Endothelial cell of umbilical vein (primary cell): ENCODE measurements around the gene ANKRD39. TPM values are rescaled to one million over a fixed set of nuclear protein-coding genes. Genes with fewer than 3 reads are reported as not detected.

Source experiments
- BruUV-seq: library from RNA; stranded (reverse); fragments of 400-500 nt; replicated peaks from 2 replicates; lab custom pipeline; 2021; lab: Mats Ljungman, UMichigan
- CTCF ChIA-PET: fragments of 300-600, 350-600 bp; sonication (Branson Sonifier 250); formaldehyde crosslinking; loops from one replicate; lab custom pipeline; 2021; ENCODE audit warnings: antibody characterized with exemption, inconsistent platforms; lab: Charles Lee
- POLR2A ChIA-PET: fragments of 300-600, 350-600 bp; sonication (Branson Sonifier 250); formaldehyde crosslinking; loops from one replicate; lab custom pipeline; 2021; ENCODE audit warnings: antibody characterized with exemption, inconsistent platforms; lab: Charles Lee
- DNase-seq: peaks from one replicate; pipeline ENCODE4 v3.0.0-alpha.2; 2011; ENCODE audit warnings: low read depth, low spot score
- FAIRE-seq: peaks from 2 replicates; lab custom pipeline; 2011; peaks lifted over from hg19 to GRCh38; lab: Jason Lieb, UNC
- H2AFZ ChIP-seq: 2 replicates; pipeline ENCODE4 v1.6.0; 2012; ENCODE audit warnings: low read depth, low read length, control low read depth, inconsistent platforms
- H3K27ac ChIP-seq: 2 replicates; pipeline ENCODE4 v1.5.1; 2011; ENCODE audit warnings: low read depth, mild to moderate bottlenecking, control low read depth, low read length, moderate library complexity; ENCODE audit not compliant: insufficient read depth
- H3K27me3 ChIP-seq, 2 experiments: 2 replicates each; pipeline versions ENCODE4 v1.6.0 to v1.6.1; 2011; ENCODE audit warnings: low read length in 2 of 2, mixed read lengths in 1 of 2; ENCODE audit not compliant: control insufficient read depth in 2 of 2, insufficient read depth in 2 of 2
- H3K36me3 ChIP-seq, 2 experiments: 2 replicates in 1 of 2; 3 replicates in 1 of 2; pipeline ENCODE4 v1.5.1; 2011; ENCODE audit warnings: low read length in 2 of 2, mild to moderate bottlenecking in 1 of 2, moderate library complexity in 1 of 2; ENCODE audit not compliant: control insufficient read depth in 2 of 2, insufficient read depth in 2 of 2; ENCODE audit errors: extremely low read depth in 1 of 2
- H3K4me1 ChIP-seq: 3 replicates; pipeline ENCODE4 v1.5.1; 2011; ENCODE audit warnings: mild to moderate bottlenecking, low read length; ENCODE audit not compliant: control insufficient read depth, insufficient read depth; ENCODE audit errors: extremely low read depth
- H3K4me2 ChIP-seq: 2 replicates; pipeline ENCODE4 v1.6.1; 2011; ENCODE audit warnings: low read length, control low read depth, mixed read lengths; ENCODE audit not compliant: insufficient read depth
- H3K4me3 ChIP-seq, 3 experiments: fragments of 200-600 bp in 1 of 3; sonication (generic), shearing (Covaris generic) in 1 of 3; replicated peaks in 1 of 3; 2 replicates each; pipeline ENCODE4 v1.5.1; 2011 to 2016; ENCODE audit warnings: control low read depth in 3 of 3, low read length in 3 of 3, mild to moderate bottlenecking in 2 of 3, inconsistent platforms in 1 of 3, low read depth in 1 of 3, moderate library complexity in 1 of 3; ENCODE audit not compliant: insufficient read depth in 1 of 3
- H3K79me2 ChIP-seq: 2 replicates; pipeline ENCODE4 v1.6.0; 2012; ENCODE audit warnings: low read length, inconsistent platforms; ENCODE audit not compliant: control insufficient read depth, insufficient read depth
- H3K9ac ChIP-seq: replicated peaks from 2 replicates; pipeline ENCODE3; 2011; ENCODE audit warnings: low read length, control low read depth; ENCODE audit not compliant: insufficient read depth; ENCODE audit errors: extremely low read depth
- H3K9me1 ChIP-seq: replicated peaks from 3 replicates; pipeline ENCODE4 v1.6.0; 2011; ENCODE audit warnings: mild to moderate bottlenecking, low read length; ENCODE audit not compliant: control insufficient read depth, insufficient read depth; ENCODE audit errors: extremely low read depth
- H3K9me3 ChIP-seq: replicated peaks from 2 replicates; pipeline ENCODE4 v1.5.1; 2012; ENCODE audit warnings: low read length, inconsistent platforms; ENCODE audit not compliant: control insufficient read depth, insufficient read depth
- H4K20me1 ChIP-seq: replicated peaks from 2 replicates; pipeline ENCODE3; 2011; ENCODE audit warnings: mild to moderate bottlenecking, low read length; ENCODE audit not compliant: control insufficient read depth, insufficient read depth; ENCODE audit errors: extremely low read depth
- EZH2 ChIP-seq: IDR thresholded peaks from 2 replicates; pipeline ENCODE4 v1.6.1; 2012; ENCODE audit warnings: borderline replicate concordance, low read depth, mild to moderate bottlenecking, moderate library complexity, low read length, inconsistent platforms; ENCODE audit not compliant: severe bottlenecking
- FOS ChIP-seq: IDR thresholded peaks from 2 replicates; pipeline ENCODE4 v1.6.1; 2011; ENCODE audit warnings: mild to moderate bottlenecking, low read length, moderate library complexity, borderline replicate concordance; ENCODE audit not compliant: insufficient read depth
- GATA2 ChIP-seq: IDR thresholded peaks from 2 replicates; pipeline ENCODE4 v1.7.0; 2011; ENCODE audit warnings: low read depth, mild to moderate bottlenecking, moderate library complexity, mixed read lengths, low read length; ENCODE audit not compliant: insufficient read length, insufficient read depth
- JUN ChIP-seq: IDR thresholded peaks from 2 replicates; pipeline ENCODE4 v1.6.1; 2011; ENCODE audit warnings: borderline replicate concordance, low read depth; ENCODE audit not compliant: insufficient read length, insufficient read depth
- MYC ChIP-seq: IDR thresholded peaks from one replicate; pipeline ENCODE4 v1.6.1; 2011; ENCODE audit warnings: mild to moderate bottlenecking, low read depth, low read length
- POLR2A ChIP-seq: IDR thresholded peaks from 2 replicates; pipeline ENCODE4 v1.6.1; 2012; ENCODE audit warnings: low read depth, mild to moderate bottlenecking, control low read depth, low read length
- POLR2AphosphoS5 ChIP-seq: IDR thresholded peaks from 2 replicates; pipeline ENCODE4 v1.6.1; 2012; ENCODE audit warnings: low read depth, mild to moderate bottlenecking, control low read depth, low read length, moderate library complexity; ENCODE audit not compliant: insufficient read depth
- dilution Hi-C: fragments of 300-500 bp; cut with MboI; formaldehyde crosslinking; loops from one replicate; pipeline ENCODE4 v1.15.0; 2019; ENCODE audit warnings: low sequenced_read_pairs; ENCODE audit not compliant: extremely low pct_ligation_motif_present
- intact Hi-C: fragments of 100-400 bp; cut with micrococcal nuclease; formaldehyde crosslinking; loops from one replicate; pipeline ENCODE4 v1.10.0; 2022
- polyA plus RNA-seq, 4 experiments: library from polyadenylated mRNA; depleted of rRNA in 3 of 4; stranded (reverse) in 3 of 4; unstranded in 1 of 4; fragments of >200 nt; gene quantifications; 2 replicates each; pipeline versions ENCODE4 v1.2.1 to v1.2.3, GENCODE V29; 2011 to 2012; ENCODE audit warnings: missing spikeins in 1 of 4
- total RNA-seq: library from RNA; stranded (reverse); gene quantifications from 2 replicates; pipeline ENCODE4 v1.2.3, GENCODE V29; 2021
- TF ChIP-seq, protein P1 (sequence below), 2 donors: IDR thresholded peaks; 1 replicate in 1 of 2; 2 replicates in 1 of 2; pipeline ENCODE4 v1.5.1; 2011; ENCODE audit warnings: low read length in 2 of 2, mild to moderate bottlenecking in 2 of 2, moderate library complexity in 2 of 2, control low read depth in 1 of 2, inconsistent platforms in 1 of 2, low read depth in 1 of 2; ENCODE audit not compliant: insufficient read depth in 1 of 2; ENCODE audit errors: extremely low read depth in 1 of 2
- TF ChIP-seq, protein P2 (sequence below): IDR thresholded peaks from 2 replicates; pipeline ENCODE4 v1.6.1; 2011; ENCODE audit not compliant: insufficient read depth, insufficient read length

Gene ANKRD39
- total and polyA plus RNA-seq, 2 donors (not counting 3 experiments of a cell fraction or from before 2014, with no cell fraction given): 14.7 to 17.9 TPM

DNA sequence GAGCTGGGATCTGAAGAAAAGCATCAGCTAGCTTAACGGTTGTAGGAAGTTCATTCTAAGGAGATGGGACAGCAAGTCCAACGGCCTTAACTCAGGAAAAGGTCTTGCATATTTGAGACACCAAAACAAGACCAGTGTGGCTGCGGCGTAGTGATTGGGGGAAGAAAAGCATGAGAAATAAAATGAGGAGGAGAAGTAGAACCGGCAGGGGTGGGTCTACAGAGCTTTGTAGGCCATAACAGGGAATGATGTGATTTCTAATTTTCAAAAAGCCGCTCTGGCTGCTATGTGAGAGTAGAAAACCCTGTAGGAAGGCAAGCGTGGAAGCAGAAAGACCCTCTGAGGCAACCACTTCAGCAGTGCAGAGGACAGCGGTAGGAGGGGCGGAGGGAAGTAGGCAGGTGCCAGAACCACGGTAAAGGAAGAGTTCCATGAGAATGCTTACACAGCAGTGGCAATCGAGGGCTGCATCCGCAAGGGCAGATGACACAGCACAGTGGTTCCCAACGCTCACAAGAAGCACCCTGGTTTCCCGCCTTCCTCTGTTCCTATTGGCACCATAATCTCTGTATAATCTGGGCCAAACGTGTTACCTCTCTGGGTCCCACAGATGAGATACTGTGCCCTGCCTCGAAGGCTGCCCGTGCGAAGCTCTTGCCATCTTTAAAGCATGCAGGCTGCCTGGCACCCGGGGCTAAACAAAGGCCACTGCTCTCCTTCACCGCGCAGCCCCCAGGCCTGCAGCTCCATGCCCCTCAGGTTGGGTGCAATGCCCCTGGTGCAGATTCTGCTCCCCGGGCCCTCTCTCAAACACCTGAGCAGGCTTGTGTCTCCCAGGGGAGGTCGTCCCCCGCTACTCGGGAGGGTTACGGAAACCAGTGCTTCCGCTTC is 795 bp downstream of the ANKRD39 start:
- dilution Hi-C loops: no loop called here
- Histone ChIP-seq H3K79me2 (peaks cover 3% of the 10 kb centered on the region), H3K4me2 (peak overlapping the region; percentile 65), H3K9me3 (no peaks in the 10 kb centered on the region), H3K27me3 (no peaks in the 10 kb centered on the region), H3K27ac (peak overlapping the region; percentile 10), H3K9ac (peak overlapping the region; percentile 42), H3K4me1 (peaks cover 9% of the 10 kb centered on the region), H2AFZ (peak overlapping the region; percentile 84), H4K20me1 (no peaks in the 10 kb centered on the region), H3K9me1 (no peaks in the 10 kb centered on the region), H3K4me3 (peak overlapping the region; percentile 10 to 53 (median 51)), H3K36me3 (peaks cover 0 to 18% of the 10 kb centered on the region in 2 experiments)
- FAIRE-seq (peak; percentile 33), DNase-seq (peak; percentile 25)
- ChIA-PET POLR2A (interaction anchor here (1.0 to 1.9 kb wide), 4 partner anchors 12 to 255 kb away, joined by 3 to 6 read pairs (median 4); partner anchors contain the start of gene CNNM3), CTCF (interaction anchor here (0.6 to 4.3 kb wide), 25 partner anchors 10 to 255 kb away, joined by 3 to 81 read pairs (median 6); partner anchors contain the start of genes ANKRD36, CNNM3, CNNM4 and SEMA4C)
- intact Hi-C loops: no loop called here
- no peak for TF ChIP-seq MYC
- TF ChIP-seq, protein P1, sequence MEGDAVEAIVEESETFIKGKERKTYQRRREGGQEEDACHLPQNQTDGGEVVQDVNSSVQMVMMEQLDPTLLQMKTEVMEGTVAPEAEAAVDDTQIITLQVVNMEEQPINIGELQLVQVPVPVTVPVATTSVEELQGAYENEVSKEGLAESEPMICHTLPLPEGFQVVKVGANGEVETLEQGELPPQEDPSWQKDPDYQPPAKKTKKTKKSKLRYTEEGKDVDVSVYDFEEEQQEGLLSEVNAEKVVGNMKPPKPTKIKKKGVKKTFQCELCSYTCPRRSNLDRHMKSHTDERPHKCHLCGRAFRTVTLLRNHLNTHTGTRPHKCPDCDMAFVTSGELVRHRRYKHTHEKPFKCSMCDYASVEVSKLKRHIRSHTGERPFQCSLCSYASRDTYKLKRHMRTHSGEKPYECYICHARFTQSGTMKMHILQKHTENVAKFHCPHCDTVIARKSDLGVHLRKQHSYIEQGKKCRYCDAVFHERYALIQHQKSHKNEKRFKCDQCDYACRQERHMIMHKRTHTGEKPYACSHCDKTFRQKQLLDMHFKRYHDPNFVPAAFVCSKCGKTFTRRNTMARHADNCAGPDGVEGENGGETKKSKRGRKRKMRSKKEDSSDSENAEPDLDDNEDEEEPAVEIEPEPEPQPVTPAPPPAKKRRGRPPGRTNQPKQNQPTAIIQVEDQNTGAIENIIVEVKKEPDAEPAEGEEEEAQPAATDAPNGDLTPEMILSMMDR (IDR thresholded peaks at IDR 0.05; ENCODE audit: extremely low read depth in 1 of 2, insufficient read depth in 1 of 2, low read depth in 1 of 2, low read length in 2 of 2): no peak
- no peak for TF ChIP-seq EZH2
- TF ChIP-seq POLR2AphosphoS5: no peak
- no peak for TF ChIP-seq FOS
- TF ChIP-seq GATA2: no peak
- TF ChIP-seq JUN: no peak
- TF ChIP-seq, protein P2, sequence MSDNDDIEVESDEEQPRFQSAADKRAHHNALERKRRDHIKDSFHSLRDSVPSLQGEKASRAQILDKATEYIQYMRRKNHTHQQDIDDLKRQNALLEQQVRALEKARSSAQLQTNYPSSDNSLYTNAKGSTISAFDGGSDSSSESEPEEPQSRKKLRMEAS: no peak
- no peak for TF ChIP-seq POLR2A
- TSS peak; percentile 22 for BruUV-seq
